HFFc6 (cell line): ENCODE results near the gene FGD2. TPM values are rescaled to one million over a fixed set of nuclear protein-coding genes. Genes with fewer than 3 reads are reported as not detected.
"Not testable (repeated sequence)": the region's sequence is repeated elsewhere in the genome, so short reads cannot be mapped to it uniquely, and the experiment has no call there.

Source experiments
- DNase-seq: peaks from one replicate; pipeline ENCODE4 v3.0.0-alpha.2; 2018
- H3K27ac Mint-ChIP-seq: 2 replicates; pipeline ENCODE4 v1.8.0; 2020; ENCODE audit warnings: mild to moderate bottlenecking, mixed read lengths
- H3K27me3 Mint-ChIP-seq: 2 replicates; pipeline ENCODE4 v1.8.0; 2021; ENCODE audit warnings: mild to moderate bottlenecking, moderate library complexity, mixed read lengths; ENCODE audit not compliant: insufficient read depth
- H3K36me3 Mint-ChIP-seq: 2 replicates; pipeline ENCODE4 v1.8.0; 2021; ENCODE audit warnings: low read depth, mixed read lengths
- H3K4me1 Mint-ChIP-seq: 2 replicates; pipeline ENCODE4 v1.8.0; 2020; ENCODE audit warnings: low read depth, mixed read lengths
- H3K4me3 Mint-ChIP-seq: 2 replicates; pipeline ENCODE4 v1.8.0; 2020; ENCODE audit warnings: mild to moderate bottlenecking, moderate library complexity, mixed read lengths
- H3K9me3 Mint-ChIP-seq: 2 replicates; pipeline ENCODE4 v1.8.0; 2020; ENCODE audit warnings: mild to moderate bottlenecking, mixed read lengths
- CTCF ChIP-seq: fragments of 200-600 bp; sonication (generic); IDR thresholded peaks from 2 replicates; pipeline ENCODE4 v1.5.0; 2021; ENCODE audit warnings: antibody characterized with exemption, mild to moderate bottlenecking
- total RNA-seq, 6 experiments: library from RNA; stranded (reverse); fragmentation: NEBNext Ultra II Directional; extraction: Animal tissue kit (Norgen Biotek cat#: 25700); gene quantifications; 2 replicates in 1 of 6; 3 replicates in 5 of 6; pipeline ENCODE4 v1.2.3, GENCODE V29; 2021

The FGD2 gene
- total RNA-seq, 6 experiments from 2014 or later: not detected

- DNase-seq: no peak
- Mint-ChIP-seq H3K27me3 (peaks cover 13% of the 10 kb centered on the region), H3K4me1 (no peaks in the 10 kb centered on the region), H3K4me3 (no peak overlapping the region), H3K27ac (no peak overlapping the region), H3K36me3 (no peaks in the 10 kb centered on the region), H3K9me3 (no peaks in the 10 kb centered on the region)
- TF ChIP-seq CTCF: no peak
Observed at GRCh38 chr6:37039958-37040357, 34.5 kb downstream of the FGD2 start.

- Mint-ChIP-seq H3K36me3 (no peaks in the 10 kb centered on the region), H3K4me3 (no peak overlapping the region), H3K9me3 (no peaks in the 10 kb centered on the region), H3K27ac (no peak overlapping the region), H3K4me1 (no peaks in the 10 kb centered on the region), H3K27me3 (peaks cover 12% of the 10 kb centered on the region)
- no peak for DNase-seq
- TF ChIP-seq CTCF: no peak
Observed at GRCh38 chr6:37041521-37041920, 36.1 kb downstream of the FGD2 start.

GRCh38 chr6:37042150-37042549, 36.7 kb downstream of the FGD2 start:
- H3K27me3 Mint-ChIP-seq: peaks cover 17% of the 10 kb centered on the region
- no peak overlapping the region for H3K4me3 Mint-ChIP-seq
- DNase-seq: no peak
- no peaks in the 10 kb centered on the region for H3K36me3 Mint-ChIP-seq
- H3K4me1 Mint-ChIP-seq: no peaks in the 10 kb centered on the region
- no peak overlapping the region for H3K27ac Mint-ChIP-seq
- no peaks in the 10 kb centered on the region for H3K9me3 Mint-ChIP-seq
- no peak for TF ChIP-seq CTCF

GRCh38 chr6:37043091-37043490, 37.6 kb downstream of the FGD2 start:
- not testable (repeated sequence) for DNase-seq, H3K36me3 Mint-ChIP-seq, H3K4me3 Mint-ChIP-seq, H3K4me1 Mint-ChIP-seq, H3K27ac Mint-ChIP-seq, H3K9me3 Mint-ChIP-seq
- H3K27me3 Mint-ChIP-seq: peaks cover 18% of the 10 kb centered on the region

GRCh38 chr6:37047346-37047688, 41.9 kb downstream of the FGD2 start:
- Mint-ChIP-seq H3K27me3 (peaks cover 8% of the 10 kb centered on the region), H3K4me3 (no peak overlapping the region), H3K4me1 (peaks cover 20% of the 10 kb centered on the region), H3K27ac (no peak overlapping the region), H3K36me3 (no peaks in the 10 kb centered on the region), H3K9me3 (no peaks in the 10 kb centered on the region)
- TF ChIP-seq CTCF: no peak
- no peak for DNase-seq

GRCh38 chr6:37047689-37048402, 42.4 kb downstream of the FGD2 start:
- Mint-ChIP-seq H3K27me3 (peaks cover 9% of the 10 kb centered on the region), H3K4me3 (no peak overlapping the region), H3K27ac (no peak overlapping the region), H3K4me1 (peaks cover 20% of the 10 kb centered on the region), H3K36me3 (no peaks in the 10 kb centered on the region), H3K9me3 (no peaks in the 10 kb centered on the region)
- no peak for DNase-seq
- no peak for TF ChIP-seq CTCF
